Upper lobe of right lung (tissue), 1 donor: ENCODE results near the gene GPR137. TPM values are rescaled to one million over a fixed set of nuclear protein-coding genes. Genes with fewer than 3 reads are reported as not detected.

ENCODE experiments used
- ATAC-seq: fragments of 200-7000 bp; cut with Tn5 transposase; one replicate; pipeline ENCODE4 v1.9.1; 2020; ENCODE audit warnings: mild to moderate bottlenecking, moderate library complexity
- DNase-seq: peaks from one replicate; pipeline ENCODE4 v3.0.0-alpha.2; 2020
- H3K27ac ChIP-seq: fragments of 200-600 bp; one replicate; pipeline ENCODE4 v1.8.0; 2022
- H3K27me3 ChIP-seq: fragments of 200-600 bp; one replicate; pipeline ENCODE4 v1.8.0; 2022; ENCODE audit warnings: mild to moderate bottlenecking
- H3K36me3 ChIP-seq: fragments of 200-600 bp; one replicate; pipeline ENCODE4 v1.8.0; 2022
- H3K4me1 ChIP-seq: fragments of 200-600 bp; one replicate; pipeline ENCODE4 v1.8.0; 2022
- H3K4me3 ChIP-seq: fragments of 200-600 bp; one replicate; pipeline ENCODE4 v1.8.0; 2022; ENCODE audit warnings: mild to moderate bottlenecking
- H3K9me3 ChIP-seq: fragments of 200-600 bp; one replicate; pipeline ENCODE4 v1.8.0; 2022
- CTCF ChIP-seq: fragments of 200-600 bp; IDR thresholded peaks from one replicate; pipeline ENCODE4 v1.8.0; 2022; ENCODE audit warnings: antibody characterized with exemption
- intact Hi-C: fragments of 100-400 bp; cut with DNase I; formaldehyde crosslinking; loops from one replicate; pipeline ENCODE4 v1.11.0; 2022
- total RNA-seq: library from RNA; stranded (reverse); fragmentation: NEBNext Ultra II Directional; extraction: Animal tissue kit (Norgen Biotek cat#: 25700); gene quantifications from one replicate; pipeline ENCODE4 v1.2.1, GENCODE V29; 2021
- donor health status: DM: no; HTN: yes; CAD: no; lungs with severe emphysema.

The GPR137 gene
- total RNA-seq, 1 donor from 2014 or later, result 38.6 TPM

DNA sequence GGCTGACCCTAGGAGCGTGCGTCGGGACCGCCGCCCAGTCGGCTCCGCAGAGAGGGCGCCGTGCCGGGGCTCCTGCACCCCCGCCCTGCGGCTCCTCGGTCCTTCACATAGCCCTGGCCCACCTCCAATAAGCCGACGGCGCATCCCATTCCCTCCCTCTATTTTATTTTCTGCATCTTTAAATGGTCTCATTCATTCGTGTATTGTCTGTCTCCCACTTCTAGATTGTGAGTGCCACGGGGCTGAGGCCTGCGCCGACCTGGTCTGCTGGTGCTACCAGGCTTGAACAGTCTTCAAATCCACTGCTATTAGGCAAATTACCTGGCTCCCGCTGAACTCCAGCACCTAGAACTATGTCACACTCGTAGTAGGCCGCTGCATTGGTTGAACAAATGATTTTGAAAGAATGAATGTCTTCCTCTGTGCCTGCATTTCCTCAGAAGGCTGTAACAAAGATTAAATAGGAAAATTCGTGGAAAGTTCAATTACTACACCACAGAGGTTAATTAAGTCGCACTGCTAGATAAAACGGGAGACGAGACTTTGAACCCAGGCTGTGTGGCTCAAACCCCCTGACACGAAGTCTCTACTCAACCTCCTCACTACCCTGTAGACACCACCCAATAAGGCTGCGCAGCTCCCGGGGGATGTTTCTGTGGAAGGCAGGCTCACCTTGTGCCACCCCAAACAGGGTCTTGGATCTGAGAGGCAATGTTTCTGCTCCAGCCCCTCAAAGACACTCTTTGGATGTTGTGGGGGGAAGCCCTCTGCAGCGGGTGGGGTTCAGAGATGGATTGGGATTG lies 37.7 kb upstream of the GPR137 start:
- Histone ChIP-seq H3K9me3 (no peaks in the 10 kb centered on the region), H3K36me3 (peaks cover 13% of the 10 kb centered on the region), H3K4me1 (peaks cover 24% of the 10 kb centered on the region), H3K4me3 (peak overlapping the region; percentile 80), H3K27ac (peak overlapping the region; percentile 63), H3K27me3 (no peaks in the 10 kb centered on the region)
- ATAC-seq (peak; percentile 0), DNase-seq (no peak)
- intact Hi-C loops, result no loop called here
- TF ChIP-seq CTCF, result no peak

DNA sequence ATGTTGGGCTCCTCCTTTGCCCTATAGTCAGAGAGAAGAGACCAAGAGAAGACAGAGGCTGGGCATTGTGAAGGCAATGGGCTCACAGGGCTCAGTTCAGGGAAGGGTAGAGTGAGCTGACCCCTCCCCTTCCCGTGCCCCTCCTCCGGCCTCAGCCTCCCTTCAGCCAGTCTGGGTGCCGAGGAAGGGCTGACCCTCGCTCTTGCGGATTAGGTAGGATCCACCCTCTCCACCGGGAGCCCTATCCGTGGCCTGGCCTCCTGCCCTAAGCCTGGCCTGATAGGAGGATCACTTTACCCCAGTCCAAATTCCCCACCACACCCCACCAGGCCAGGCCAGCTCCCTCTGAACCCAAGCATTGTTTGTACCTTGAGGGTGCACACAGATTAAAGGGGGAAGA lies 37.1 kb upstream of the GPR137 start:
- Histone ChIP-seq H3K27ac (no peak overlapping the region), H3K4me3 (no peak overlapping the region), H3K4me1 (peaks cover 27% of the 10 kb centered on the region), H3K9me3 (no peaks in the 10 kb centered on the region), H3K36me3 (peaks cover 6% of the 10 kb centered on the region), H3K27me3 (no peaks in the 10 kb centered on the region)
- no peak for ATAC-seq
- intact Hi-C loops, result no loop called here
- TF ChIP-seq CTCF, result no peak
- DNase-seq, result no peak

DNA sequence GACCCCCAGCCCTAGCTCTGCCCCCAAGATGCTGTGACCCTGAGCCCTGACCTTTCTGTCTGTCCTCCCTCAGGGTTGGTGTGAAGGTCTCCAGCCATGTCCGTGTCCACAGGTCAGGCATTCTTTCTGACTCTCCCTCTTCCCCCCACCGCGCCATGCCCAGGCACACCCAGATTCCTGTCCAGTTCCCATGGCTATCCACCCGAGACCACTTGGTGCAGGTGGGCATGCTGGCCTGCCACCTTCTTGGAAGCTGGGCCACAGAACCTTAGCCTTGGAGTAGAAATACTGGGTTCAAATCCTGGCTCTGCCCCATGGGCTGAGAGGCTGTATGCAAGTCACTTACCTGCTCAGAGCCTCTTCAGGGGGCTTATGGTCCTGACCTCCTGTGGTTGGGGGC lies 36.6 kb upstream of the GPR137 start:
- intact Hi-C loops, result no loop called here
- peaks cover 2% of the 10 kb centered on the region for H3K36me3 ChIP-seq
- H3K4me3 ChIP-seq, result no peak overlapping the region
- H3K27ac ChIP-seq, result no peak overlapping the region
- no peaks in the 10 kb centered on the region for H3K9me3 ChIP-seq
- ATAC-seq, result no peak
- TF ChIP-seq CTCF, result no peak
- H3K27me3 ChIP-seq, result no peaks in the 10 kb centered on the region
- DNase-seq, result no peak
- H3K4me1 ChIP-seq, result peaks cover 31% of the 10 kb centered on the region

DNA sequence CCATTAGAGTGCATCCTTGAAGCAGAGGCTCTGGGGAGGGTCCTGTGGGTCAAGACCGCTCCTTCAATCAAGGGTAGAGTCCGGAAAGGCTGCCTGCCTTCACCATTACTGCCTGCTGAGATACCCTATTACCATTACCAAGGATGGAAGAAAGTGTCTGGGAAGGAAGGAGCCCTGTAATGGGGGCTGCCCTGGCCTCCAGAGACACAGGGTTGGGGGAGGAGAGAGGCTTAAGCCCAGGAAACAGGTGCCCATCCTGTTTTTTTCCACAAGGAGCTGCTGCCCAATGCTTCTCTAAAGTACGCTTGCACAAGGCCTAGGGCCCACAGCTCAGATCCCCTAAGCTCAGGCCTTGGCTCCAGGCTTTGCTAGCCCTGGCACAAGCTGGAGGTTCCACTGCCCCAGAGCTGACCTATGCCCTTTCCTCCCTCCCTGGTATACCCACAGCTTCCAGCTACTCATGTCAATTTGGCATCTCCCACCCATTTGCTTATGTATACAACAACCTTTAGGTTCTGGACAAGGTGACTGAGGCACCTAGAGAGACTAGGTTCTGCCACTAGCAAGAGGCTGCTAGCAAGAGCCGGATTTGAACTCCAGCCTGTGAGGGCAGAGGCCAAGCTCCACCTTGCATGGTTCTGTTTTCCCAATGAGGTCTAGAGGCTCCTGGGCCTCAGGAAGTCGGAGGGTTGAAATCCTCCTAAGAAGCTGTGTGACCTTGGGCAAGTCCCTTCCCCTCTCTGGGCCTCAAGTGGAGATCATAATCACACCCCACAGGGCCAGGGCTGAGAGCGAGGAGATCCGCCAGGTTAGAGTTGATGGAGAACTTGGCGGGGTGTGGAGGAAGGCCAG lies 35.9 kb upstream of the GPR137 start:
- no peak for DNase-seq
- no peak for ATAC-seq
- Histone ChIP-seq H3K9me3 (no peaks in the 10 kb centered on the region), H3K27ac (no peak overlapping the region), H3K27me3 (no peaks in the 10 kb centered on the region), H3K4me1 (peaks cover 31% of the 10 kb centered on the region), H3K4me3 (no peak overlapping the region), H3K36me3 (peaks cover 6% of the 10 kb centered on the region)
- TF ChIP-seq CTCF, result no peak
- intact Hi-C loops, result no loop called here

- H3K9me3 ChIP-seq, result no peaks in the 10 kb centered on the region
- peaks cover 26% of the 10 kb centered on the region for H3K4me1 ChIP-seq
- intact Hi-C loops, result no loop called here
- DNase-seq (no peak), ATAC-seq (no peak)
- no peak for TF ChIP-seq CTCF
- no peaks in the 10 kb centered on the region for H3K27me3 ChIP-seq
- H3K36me3 ChIP-seq, result peaks cover 12% of the 10 kb centered on the region
- peak overlapping the region; percentile 89 for H3K4me3 ChIP-seq
- H3K27ac ChIP-seq, result no peak overlapping the region
These were observed 35.1 kb upstream of the GPR137 start for GRCh38 chr11:64250415-64251015.
